GM04504 (cell line): ENCODE data around the gene C7.
"Not testable (repeated sequence)": the region's sequence is repeated elsewhere in the genome, so short reads cannot be mapped to it uniquely, and the experiment has no call there.

ENCODE experiments used
- DNase-seq: peaks from one replicate; pipeline ENCODE4 v3.0.0-alpha.2; 2012; ENCODE audit warnings: low read depth

The C7 gene

DNA sequence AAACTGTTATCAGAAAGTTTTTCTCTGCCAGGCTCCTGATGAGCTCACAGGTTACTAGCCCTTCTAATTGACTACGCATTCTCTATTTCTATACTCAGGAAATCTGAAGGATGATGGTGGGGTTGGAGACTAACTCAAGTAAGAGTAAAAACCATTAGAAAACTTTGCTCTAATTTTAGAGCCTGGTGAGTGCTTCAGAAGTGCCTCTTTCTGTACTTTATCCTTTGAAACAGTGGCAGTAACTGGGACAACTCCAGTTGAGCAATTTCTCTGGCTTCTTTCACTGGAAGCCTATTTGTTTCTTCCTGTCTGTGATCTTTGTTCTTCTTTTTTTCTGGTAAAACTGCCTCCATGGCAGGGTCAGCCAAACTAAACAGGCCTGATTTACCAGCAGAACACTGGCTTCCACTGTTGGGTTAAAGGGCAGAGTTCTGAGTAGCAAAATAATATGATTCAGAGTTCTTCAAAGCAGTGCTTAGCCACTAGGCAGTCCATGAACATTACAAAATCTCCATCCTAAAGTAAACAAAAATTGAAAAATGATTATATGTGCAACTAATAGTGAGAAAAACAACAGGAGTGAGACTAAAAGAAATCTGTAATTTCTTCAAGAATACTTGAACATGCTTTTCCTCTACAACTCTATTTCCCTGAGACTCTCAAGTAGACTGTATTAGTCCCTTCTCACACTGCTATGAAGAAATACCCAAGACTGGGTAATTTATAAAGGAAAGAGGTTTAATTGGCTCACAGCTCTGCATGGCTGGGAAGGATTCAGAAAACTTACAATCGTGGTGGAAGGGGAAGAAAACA lies 82.1 kb downstream of the C7 start:
- DNase-seq, result no peak

DNA sequence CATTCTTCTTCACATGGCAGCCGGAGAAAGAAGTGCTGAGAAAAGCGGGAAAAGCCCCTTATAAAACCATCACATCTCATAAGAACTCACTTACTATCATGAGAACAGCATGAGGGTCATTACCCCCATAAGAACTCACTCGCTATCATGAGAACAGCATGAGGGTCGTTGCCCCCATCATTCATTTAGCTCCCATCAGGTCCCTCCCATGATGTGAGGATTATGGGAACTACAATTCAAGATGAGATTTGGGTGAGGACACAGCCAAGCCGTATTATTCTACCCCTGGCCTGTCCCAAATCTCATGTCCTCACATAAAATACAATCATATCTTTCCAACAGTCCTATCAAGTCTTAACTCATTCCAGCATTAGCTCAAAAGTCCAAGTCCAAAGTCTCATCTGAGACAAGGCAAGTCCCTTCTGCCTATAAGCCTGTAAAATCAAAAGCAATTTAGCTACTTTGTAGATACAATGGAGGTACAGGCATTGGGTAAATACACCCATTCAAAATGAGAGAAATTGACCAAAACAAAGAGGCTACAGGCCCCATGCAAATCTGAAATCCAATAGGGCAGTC lies 82.8 kb downstream of the C7 start:
- no peak for DNase-seq

- DNase-seq, result no peak
These were observed 86.7 kb downstream of the C7 start for GRCh38 chr5:40995801-40996586.

- no peak for DNase-seq
These were observed 89.8 kb downstream of the C7 start for GRCh38 chr5:40999142-40999541.

- DNase-seq, result no peak
These were observed 90.7 kb downstream of the C7 start for GRCh38 chr5:40999966-41000365.

- no peak for DNase-seq
These were observed 94.5 kb downstream of the C7 start for GRCh38 chr5:41003670-41004376.

DNA sequence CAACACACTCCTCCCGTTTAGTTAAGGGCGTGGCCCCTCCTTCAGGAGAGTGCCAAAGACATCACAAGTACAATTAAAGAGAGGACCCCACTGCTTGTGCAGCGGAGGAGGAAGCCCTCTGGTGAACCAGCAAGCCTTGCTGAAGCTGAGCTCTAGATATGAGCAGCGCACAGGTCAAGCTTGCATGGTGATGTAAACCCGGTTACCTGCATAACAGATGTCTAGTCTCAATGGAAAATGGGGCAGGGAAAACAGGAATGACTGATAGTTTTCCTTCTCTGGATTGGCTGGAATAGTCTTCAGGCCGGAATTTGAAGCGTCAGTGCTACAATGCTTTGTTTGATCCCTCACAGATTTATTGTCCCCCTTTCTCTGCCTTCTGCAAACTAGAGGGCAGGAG lies 95.6 kb downstream of the C7 start:
- no peak for DNase-seq

DNA sequence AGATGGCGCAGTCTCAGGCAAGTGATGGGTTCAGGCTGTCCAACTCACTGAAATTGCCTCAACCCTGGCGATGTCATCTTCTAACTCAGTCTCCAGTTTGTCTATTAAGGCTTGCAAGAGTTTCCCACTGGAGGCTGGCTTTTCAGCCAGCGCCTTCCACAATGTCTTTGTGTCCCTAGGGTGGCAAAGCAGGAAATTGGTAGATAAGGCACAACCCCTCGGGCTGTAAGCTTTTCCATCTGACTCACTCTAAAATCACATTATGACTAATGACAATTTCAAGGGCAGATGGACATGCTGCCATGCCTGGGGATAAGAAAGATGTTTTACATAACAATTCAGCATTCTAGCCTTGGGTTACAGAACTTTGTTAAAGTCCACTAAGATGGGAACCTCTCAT lies 99.9 kb downstream of the C7 start:
- DNase-seq, result no peak

DNA sequence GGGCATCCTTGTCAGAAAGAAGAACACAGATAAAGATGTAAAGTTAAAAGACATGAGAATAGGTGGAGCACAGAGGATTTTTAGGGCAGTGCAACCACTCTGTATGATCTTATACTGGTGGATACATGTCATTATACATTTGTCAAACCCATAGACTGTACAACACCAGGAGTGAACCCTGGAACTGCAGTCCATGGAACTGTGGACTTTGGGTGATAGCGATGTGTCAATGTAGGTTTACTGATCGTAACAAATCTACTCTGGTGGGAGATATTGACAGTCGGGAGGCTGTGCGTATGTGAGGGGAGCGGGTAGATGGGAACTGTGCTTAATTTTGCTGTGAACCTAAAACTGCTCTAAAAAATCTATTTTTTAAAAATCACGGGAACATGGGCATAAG lies 101.3 kb downstream of the C7 start:
- no peak for DNase-seq

GRCh38 chr5:41012318-41012717 lies 103.0 kb downstream of the C7 start:
- DNase-seq, result no peak

- not testable (repeated sequence) for DNase-seq
These were observed 113.3 kb downstream of the C7 start for GRCh38 chr5:41022600-41022999.
